ENCODE results near the gene ARHGAP27. TPM values are rescaled to one million over a fixed set of nuclear protein-coding genes. Genes with fewer than 3 reads are reported as not detected.
A peak's percentile ranks its signal among the peaks of the same experiment; 100 is the strongest.

The ARHGAP27 gene
- total RNA-seq, 1 experiment from 2014 or later: 25.4 TPM

- in situ Hi-C loops (cut with HindIII; ENCODE audit: low pct_unique_long_range_greater_than_20kb, low sequenced_read_pairs): no loop called here
- DNase-seq (ENCODE audit: low read depth): no peak
Observed at GRCh38 chr17:45436625-45437464, 4.2 kb upstream of the ARHGAP27 start.

GRCh38 chr17:45436161-45436560 is 3.5 kb upstream of the ARHGAP27 start:
- DNase-seq (ENCODE audit: low read depth): no peak
- in situ Hi-C loops (cut with HindIII; ENCODE audit: low pct_unique_long_range_greater_than_20kb, low sequenced_read_pairs): no loop called here

GRCh38 chr17:45435481-45435880 is 2.8 kb upstream of the ARHGAP27 start:
- no peak for DNase-seq (ENCODE audit: low read depth)
- in situ Hi-C loops (cut with HindIII; ENCODE audit: low pct_unique_long_range_greater_than_20kb, low sequenced_read_pairs): no loop called here

- no peak for DNase-seq (ENCODE audit: low read depth)
- in situ Hi-C loops (cut with HindIII; ENCODE audit: low pct_unique_long_range_greater_than_20kb, low sequenced_read_pairs): no loop called here
Observed at GRCh38 chr17:45433159-45433535, 477 bp upstream of the ARHGAP27 start.

- DNase-seq (ENCODE audit: low read depth): peak; percentile 93
Observed at GRCh38 chr17:45431531-45432404, 902 bp downstream of the ARHGAP27 start.

GRCh38 chr17:45430738-45431530 is 1.7 kb downstream of the ARHGAP27 start:
- in situ Hi-C loops (cut with HindIII; ENCODE audit: low pct_unique_long_range_greater_than_20kb, low sequenced_read_pairs): no loop called here
- no peak for DNase-seq (ENCODE audit: low read depth)

More at GRCh38 chr17:45431531-45432404, 902 bp downstream of the ARHGAP27 start:
- in situ Hi-C loops (cut with HindIII; ENCODE audit: low pct_unique_long_range_greater_than_20kb, low sequenced_read_pairs): no loop called here

- no peak for DNase-seq (ENCODE audit: low read depth)
- in situ Hi-C loops (cut with HindIII; ENCODE audit: low pct_unique_long_range_greater_than_20kb, low sequenced_read_pairs): no loop called here
Observed at GRCh38 chr17:45430006-45430737, 2.5 kb downstream of the ARHGAP27 start.

GRCh38 chr17:45429339-45430005 is 3.2 kb downstream of the ARHGAP27 start:
- DNase-seq (ENCODE audit: low read depth): no peak

GRCh38 chr17:45428931-45429338 is 3.7 kb downstream of the ARHGAP27 start:
- DNase-seq (ENCODE audit: low read depth): no peak
- in situ Hi-C loops (cut with HindIII; ENCODE audit: low pct_unique_long_range_greater_than_20kb, low sequenced_read_pairs): no loop called here

More at GRCh38 chr17:45429339-45430005, 3.2 kb downstream of the ARHGAP27 start:
- in situ Hi-C loops (cut with HindIII; ENCODE audit: low pct_unique_long_range_greater_than_20kb, low sequenced_read_pairs): no loop called here

- peak; percentile 72 for DNase-seq (ENCODE audit: low read depth)
Observed at GRCh38 chr17:45428050-45428617, 4.5 kb downstream of the ARHGAP27 start.

GRCh38 chr17:45427181-45427835 is 5.4 kb downstream of the ARHGAP27 start:
- in situ Hi-C loops (cut with HindIII; ENCODE audit: low pct_unique_long_range_greater_than_20kb, low sequenced_read_pairs): no loop called here
- DNase-seq (ENCODE audit: low read depth): no peak

More at GRCh38 chr17:45428050-45428617, 4.5 kb downstream of the ARHGAP27 start:
- in situ Hi-C loops (cut with HindIII; ENCODE audit: low pct_unique_long_range_greater_than_20kb, low sequenced_read_pairs): no loop called here

GRCh38 chr17:45426561-45426960 is 6.1 kb downstream of the ARHGAP27 start:
- no peak for DNase-seq (ENCODE audit: low read depth)
- in situ Hi-C loops (cut with HindIII; ENCODE audit: low pct_unique_long_range_greater_than_20kb, low sequenced_read_pairs): no loop called here

GRCh38 chr17:45425984-45426413 is 6.7 kb downstream of the ARHGAP27 start:
- DNase-seq (ENCODE audit: low read depth): no peak
- in situ Hi-C loops (cut with HindIII; ENCODE audit: low pct_unique_long_range_greater_than_20kb, low sequenced_read_pairs): no loop called here

- in situ Hi-C loops (cut with HindIII; ENCODE audit: low pct_unique_long_range_greater_than_20kb, low sequenced_read_pairs): no loop called here
Observed at GRCh38 chr17:45425125-45425983, 7.3 kb downstream of the ARHGAP27 start.

GRCh38 chr17:45424769-45425124 is 7.9 kb downstream of the ARHGAP27 start:
- in situ Hi-C loops (cut with HindIII; ENCODE audit: low pct_unique_long_range_greater_than_20kb, low sequenced_read_pairs): no loop called here
- no peak for DNase-seq (ENCODE audit: low read depth)

More at GRCh38 chr17:45425125-45425983, 7.3 kb downstream of the ARHGAP27 start:
- peak; percentile 99 for DNase-seq (ENCODE audit: low read depth)

- no peak for DNase-seq (ENCODE audit: low read depth)
- in situ Hi-C loops (cut with HindIII; ENCODE audit: low pct_unique_long_range_greater_than_20kb, low sequenced_read_pairs): no loop called here
Observed at GRCh38 chr17:45423975-45424335, 8.7 kb downstream of the ARHGAP27 start.
